ENCODE data around the gene KAT5. TPM values are rescaled to one million over a fixed set of nuclear protein-coding genes. Genes with fewer than 3 reads are reported as not detected.
A peak's percentile ranks its signal among the peaks of the same experiment; 100 is the strongest.

The KAT5 gene
- total and polyA plus RNA-seq, 2 of the 13 experiments (the other 11 are each of a cell fraction or from before 2014, with no cell fraction given), result 35.2 to 48.3 TPM

DNA sequence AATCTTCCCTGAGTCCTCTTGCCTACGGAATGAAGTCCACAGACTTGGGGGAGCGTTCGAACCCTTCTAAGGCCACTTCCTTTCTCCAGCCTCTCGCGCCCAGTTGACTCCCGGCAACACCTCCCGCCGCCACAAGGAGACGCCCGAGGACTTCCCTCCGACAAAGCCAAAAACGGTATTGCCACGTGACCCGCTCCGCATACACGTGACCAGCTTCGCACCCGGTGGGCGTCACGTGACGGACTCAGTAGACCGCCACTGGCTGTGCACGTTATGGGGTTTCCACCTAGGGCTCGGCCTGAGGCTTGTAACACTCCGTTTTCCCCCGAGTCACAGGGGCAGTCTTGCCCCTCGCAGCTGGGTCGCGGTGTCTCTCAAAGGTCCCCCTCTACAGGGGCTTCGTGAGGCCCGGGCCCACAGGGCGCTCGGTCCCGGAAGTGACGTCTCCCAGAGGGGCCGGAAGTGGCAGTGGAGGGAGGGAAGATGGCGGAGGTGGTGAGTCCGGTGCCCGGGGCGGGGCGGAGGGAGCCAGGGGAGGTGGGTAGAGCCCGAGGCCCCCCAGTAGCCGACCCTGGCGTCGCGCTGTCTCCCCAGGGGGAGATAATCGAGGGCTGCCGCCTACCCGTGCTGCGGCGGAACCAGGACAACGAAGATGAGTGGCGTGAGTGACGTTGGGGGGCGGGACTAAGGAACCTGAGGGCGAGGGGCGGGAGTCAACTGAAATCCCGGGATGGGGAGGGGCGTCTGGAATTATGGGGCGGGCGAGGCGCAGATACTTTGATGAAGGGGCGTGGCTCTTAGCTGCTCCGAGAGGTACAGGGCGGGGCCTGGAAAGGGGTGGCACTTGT is at the start of gene KAT5 (continued):
- TF ChIP-seq LRRFIP1 (CRISPR knock-in tag; conservative IDR thresholded peaks at IDR 0.05), result no peak
- 0 out of 2 replicates have a peak, but pooled peaks have one; percentile 6 for TF ChIP-seq CHD2 (IDR thresholded peaks at IDR 0.05; ENCODE audit: low read depth, low read length)
- TF ChIP-seq EHMT2 (IDR thresholded peaks at IDR 0.05; ENCODE audit: borderline replicate concordance, low read depth, low read length), result peak; percentile 96; the same call in 1 of the 2 replicates
- TF ChIP-seq ZNF205 (CRISPR knock-in tag; IDR thresholded peaks at IDR 0.05), result peak; percentile 59
- TF ChIP-seq ZFP82 (CRISPR knock-in tag; IDR thresholded peaks at IDR 0.05; ENCODE audit: borderline replicate concordance), result peak; percentile 96
- TF ChIP-seq ZNF329 (CRISPR knock-in tag; IDR thresholded peaks at IDR 0.05; ENCODE audit: low read depth), result peak; percentile 78; the same call in 1 of the 2 replicates
- peak; percentile 73; the same call in 1 of the 2 replicates for TF ChIP-seq ZNF484 (CRISPR knock-in tag; IDR thresholded peaks at IDR 0.05; ENCODE audit: borderline replicate concordance, low read depth)
- 0 out of 2 replicates have a peak, but pooled peaks have one; percentile 12 for TF ChIP-seq GTF3A (CRISPR knock-in tag; conservative IDR thresholded peaks at IDR 0.05)
- TF ChIP-seq SNAPC2 (CRISPR knock-in tag; IDR thresholded peaks at IDR 0.05), result peak; percentile 90
- TF ChIP-seq, protein P1, sequence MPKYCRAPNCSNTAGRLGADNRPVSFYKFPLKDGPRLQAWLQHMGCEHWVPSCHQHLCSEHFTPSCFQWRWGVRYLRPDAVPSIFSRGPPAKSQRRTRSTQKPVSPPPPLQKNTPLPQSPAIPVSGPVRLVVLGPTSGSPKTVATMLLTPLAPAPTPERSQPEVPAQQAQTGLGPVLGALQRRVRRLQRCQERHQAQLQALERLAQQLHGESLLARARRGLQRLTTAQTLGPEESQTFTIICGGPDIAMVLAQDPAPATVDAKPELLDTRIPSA (CRISPR knock-in tag; IDR thresholded peaks at IDR 0.05; ENCODE audit: borderline replicate concordance), result 0 out of 2 replicates have a peak, but pooled peaks have one; percentile 43
- no peak for TF ChIP-seq ATM (IDR thresholded peaks at IDR 0.05; ENCODE audit: borderline replicate concordance)
- TF ChIP-seq SETDB1 (CRISPR knock-in tag; IDR thresholded peaks at IDR 0.05; ENCODE audit: borderline replicate concordance), result peak; percentile 93
- TF ChIP-seq, protein P2, sequence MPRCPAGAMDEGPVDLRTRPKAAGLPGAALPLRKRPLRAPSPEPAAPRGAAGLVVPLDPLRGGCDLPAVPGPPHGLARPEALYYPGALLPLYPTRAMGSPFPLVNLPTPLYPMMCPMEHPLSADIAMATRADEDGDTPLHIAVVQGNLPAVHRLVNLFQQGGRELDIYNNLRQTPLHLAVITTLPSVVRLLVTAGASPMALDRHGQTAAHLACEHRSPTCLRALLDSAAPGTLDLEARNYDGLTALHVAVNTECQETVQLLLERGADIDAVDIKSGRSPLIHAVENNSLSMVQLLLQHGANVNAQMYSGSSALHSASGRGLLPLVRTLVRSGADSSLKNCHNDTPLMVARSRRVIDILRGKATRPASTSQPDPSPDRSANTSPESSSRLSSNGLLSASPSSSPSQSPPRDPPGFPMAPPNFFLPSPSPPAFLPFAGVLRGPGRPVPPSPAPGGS (CRISPR knock-in tag; IDR thresholded peaks at IDR 0.05), result peak; percentile 97
- peak; percentile 76; the same call in 1 of the 2 replicates for TF ChIP-seq ELF4 (CRISPR knock-in tag; IDR thresholded peaks at IDR 0.05; ENCODE audit: borderline replicate concordance)
- peak; percentile 79; the same call in 1 of the 2 replicates for TF ChIP-seq RFXANK (CRISPR knock-in tag; IDR thresholded peaks at IDR 0.05)
- peak; percentile 86; the same call in 1 of the 2 replicates for TF ChIP-seq KLF13 (CRISPR knock-in tag; IDR thresholded peaks at IDR 0.05)
- TF ChIP-seq CBX1 (IDR thresholded peaks at IDR 0.05; ENCODE audit: low read depth), result peak; percentile 84
- peak; percentile 41; the same call in 1 of the 2 replicates for TF ChIP-seq MEIS1 (CRISPR knock-in tag; IDR thresholded peaks at IDR 0.05; ENCODE audit: borderline replicate concordance)
- TF ChIP-seq ZFAT (CRISPR knock-in tag; conservative IDR thresholded peaks at IDR 0.05), result no peak
- TF ChIP-seq ZNF605 (CRISPR knock-in tag; IDR thresholded peaks at IDR 0.05), result peak; percentile 99
